HG03103 (cell line): ENCODE data around the gene TTC39C.
"Not testable (repeated sequence)": the region's sequence is repeated elsewhere in the genome, so short reads cannot be mapped to it uniquely, and the experiment has no call there.

Source experiments
- ATAC-seq: cut with Tn5 transposase; IDR thresholded peaks from one replicate; pipeline ENCODE4 v1.9.1; 2021; ENCODE audit warnings: low read depth; ENCODE audit not compliant: unreplicated experiment

The TTC39C gene

DNA sequence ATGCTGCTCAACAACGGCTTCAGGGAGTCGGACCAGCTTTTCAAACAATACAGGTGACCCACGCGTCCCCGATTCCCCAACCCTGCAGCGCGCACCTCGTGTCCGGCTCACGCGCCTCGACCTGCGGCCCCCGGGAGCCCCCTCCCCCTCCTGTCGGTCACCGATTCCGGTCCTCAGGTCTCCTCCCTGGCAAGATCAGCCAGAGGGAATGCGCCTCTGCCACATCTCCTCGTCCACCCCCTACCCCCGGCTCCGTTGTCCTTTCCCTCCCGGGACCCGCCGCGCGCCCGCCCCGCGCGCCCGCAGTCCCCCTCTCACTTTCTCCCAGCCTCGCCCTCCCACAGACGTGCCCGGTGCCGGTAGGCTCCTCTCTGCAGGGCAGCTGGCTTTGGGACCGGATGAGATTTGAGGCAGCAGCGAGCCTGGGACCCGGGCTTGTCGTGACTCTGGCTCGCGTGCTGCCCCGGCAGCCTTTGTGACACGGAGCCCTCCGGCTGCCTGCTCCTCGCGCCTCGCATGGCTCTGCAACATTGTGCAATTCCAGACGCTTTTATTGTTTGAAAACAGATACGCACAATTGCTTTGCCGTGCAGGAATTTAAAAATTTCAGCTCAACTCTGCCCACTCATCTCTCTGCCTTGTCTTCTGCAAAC, 558 bp downstream of the TTC39C start:
- ATAC-seq = no peak

- no peak for ATAC-seq
Measured at GRCh38 chr18:24015639-24016631, 1.4 kb downstream of the TTC39C start.

DNA sequence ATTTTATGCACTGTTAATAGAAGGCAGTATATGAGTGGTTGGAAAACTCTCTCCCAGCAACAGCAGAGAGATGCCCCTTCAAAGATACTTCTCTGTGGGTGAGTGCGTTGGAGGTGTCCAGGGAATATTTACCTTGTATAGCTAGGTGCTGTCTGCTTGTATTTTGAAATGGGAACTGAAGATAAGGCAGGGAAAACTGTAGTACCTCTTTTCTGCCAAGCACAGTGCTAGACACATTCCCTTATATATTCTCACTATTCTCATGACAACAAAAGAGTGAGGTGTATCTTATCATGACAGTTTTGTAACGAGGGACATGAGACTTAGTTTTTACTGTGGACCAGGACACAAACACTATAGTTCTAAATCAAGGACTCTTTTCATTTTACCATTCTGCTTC, 2.1 kb downstream of the TTC39C start:
- ATAC-seq = no peak

- ATAC-seq = no peak
Measured at GRCh38 chr18:24018299-24018886, 3.8 kb downstream of the TTC39C start.

DNA sequence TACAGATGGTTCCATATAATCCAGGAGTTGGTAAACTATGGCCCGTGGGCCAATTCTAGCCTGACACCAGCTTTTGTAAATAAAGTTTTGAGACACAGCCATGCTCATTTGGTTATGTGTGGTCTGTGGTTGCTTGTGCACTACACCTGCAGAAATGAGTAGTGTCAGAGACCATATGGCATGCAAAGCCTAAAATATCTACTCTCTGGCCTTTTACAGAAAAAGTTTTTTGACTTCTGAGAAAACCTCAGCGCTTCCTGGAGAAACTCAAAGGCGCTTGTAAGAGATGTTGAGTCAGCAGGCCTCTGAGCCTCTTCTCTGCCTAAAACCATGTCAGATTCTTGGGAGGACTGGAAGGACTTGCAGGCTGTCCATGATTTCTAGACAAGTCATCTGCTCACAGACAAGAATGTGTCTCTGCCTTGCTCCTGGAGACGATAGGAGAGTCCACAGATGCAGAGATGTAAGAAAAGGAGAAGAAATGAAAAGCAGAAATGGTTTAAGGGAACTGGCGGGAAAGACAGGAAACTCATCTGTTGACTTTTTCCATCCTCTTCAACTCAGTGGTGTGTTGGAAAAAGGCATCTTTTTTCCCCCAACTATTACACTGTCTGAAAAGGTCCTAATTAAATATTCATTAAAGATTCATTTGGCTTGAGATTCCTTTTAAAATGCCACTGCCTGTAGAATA, 5.2 kb downstream of the TTC39C start:
- ATAC-seq = peak; percentile 85

GRCh38 chr18:24021505-24021904, 7.0 kb downstream of the TTC39C start:
- ATAC-seq = no peak

- ATAC-seq = no peak
Measured at GRCh38 chr18:24022161-24022560, 7.6 kb downstream of the TTC39C start.

DNA sequence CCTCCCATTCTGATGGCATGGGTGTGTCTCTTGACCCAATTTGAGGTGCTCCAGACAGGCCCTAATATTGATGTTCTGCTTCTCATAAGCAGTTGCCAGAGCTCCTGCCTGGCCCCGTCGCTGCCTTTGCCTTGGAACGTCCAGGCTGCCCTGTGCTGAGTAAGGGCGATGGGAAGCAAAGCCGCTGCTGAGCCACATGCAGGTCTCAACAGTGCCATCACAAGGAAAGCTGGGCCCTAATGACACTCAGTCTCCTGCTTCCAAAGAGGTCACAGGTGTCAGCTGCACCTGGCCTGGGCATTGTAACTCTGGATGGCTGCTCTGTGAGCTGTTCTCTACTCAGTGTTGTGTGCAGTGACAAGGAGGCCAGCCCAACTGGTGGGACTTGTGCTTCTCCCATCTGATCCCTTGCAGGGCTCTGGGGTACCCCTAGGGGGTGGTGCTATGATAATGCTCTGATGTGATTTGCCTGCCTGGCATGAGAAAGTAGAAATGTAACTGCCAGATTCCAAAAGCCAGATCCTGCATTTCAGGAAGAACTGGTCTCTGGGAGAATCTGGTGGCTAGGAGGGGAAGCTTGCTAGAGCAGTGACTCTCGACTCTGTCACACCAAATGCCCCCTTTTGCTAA, 8.7 kb downstream of the TTC39C start:
- ATAC-seq = no peak

DNA sequence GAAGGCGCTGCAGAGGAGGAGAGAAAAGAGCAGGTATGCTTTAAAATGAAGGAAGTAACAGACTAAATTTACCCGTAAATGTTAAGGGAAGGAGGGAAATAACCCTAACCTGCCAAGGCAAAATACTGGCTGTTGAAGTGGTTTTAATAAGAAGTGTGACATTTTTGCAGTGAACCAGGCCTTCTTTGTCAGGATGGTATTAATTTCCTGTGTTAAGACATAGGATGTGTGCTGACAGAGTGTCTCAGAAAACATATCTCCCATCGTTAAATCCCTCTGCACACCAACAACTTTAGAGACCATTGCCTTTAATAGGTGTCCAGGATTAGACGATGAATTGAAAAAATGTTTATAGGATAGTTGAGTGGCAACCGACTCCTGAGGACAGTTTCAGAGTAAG, 9.9 kb downstream of the TTC39C start:
- ATAC-seq = no peak

DNA sequence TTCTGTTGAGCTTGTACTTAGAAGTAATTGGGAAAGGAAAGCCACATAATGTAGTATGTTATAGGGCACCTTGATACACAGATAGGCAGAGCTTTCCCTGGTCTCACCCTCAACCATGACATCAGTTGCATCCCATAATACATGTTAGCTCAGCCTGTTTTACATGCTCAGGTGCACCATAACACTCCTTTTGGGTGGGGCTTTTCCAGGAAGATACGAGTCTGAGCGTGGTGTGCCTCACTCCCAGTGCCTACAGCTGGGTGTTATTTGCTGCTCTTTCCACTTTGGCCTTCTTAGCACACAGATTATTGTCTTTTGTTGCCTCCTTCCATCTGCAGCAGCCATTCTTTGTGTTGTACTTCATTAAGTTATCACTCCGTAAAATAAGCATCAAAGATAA, 11.9 kb downstream of the TTC39C start:
- no peak for ATAC-seq

DNA sequence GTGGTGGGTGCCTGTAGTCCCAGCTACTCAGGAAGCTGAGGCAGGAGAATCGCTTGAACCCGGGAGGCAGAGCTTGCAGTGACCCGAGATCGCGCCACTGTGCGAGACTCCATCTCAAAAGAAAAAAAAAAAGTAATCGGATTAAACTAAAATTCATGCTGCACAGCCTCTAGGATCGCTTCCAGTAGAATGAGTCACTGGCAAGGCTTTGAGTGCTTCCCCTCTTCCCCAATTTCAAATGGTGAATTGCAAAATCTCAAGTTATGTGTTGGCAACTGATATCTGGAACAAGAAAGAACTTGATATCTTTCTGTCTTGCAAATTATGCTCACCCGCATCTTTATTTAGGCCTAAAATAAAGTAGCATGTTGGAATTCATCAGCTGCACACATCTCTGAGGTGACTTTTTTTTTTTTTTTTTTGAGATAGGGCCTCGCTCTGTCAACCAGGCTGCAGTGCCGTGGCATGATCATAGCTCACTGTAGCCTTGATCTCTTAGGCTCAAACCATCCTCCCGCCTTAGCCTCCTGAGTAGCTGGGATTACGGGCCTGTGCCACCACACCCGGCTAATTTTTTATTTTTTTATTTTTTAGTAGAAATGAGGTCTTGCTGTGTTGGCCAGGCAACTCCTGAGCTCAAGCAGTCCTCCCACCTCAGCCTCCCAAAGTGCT, 12.7 kb downstream of the TTC39C start:
- ATAC-seq = no peak

DNA sequence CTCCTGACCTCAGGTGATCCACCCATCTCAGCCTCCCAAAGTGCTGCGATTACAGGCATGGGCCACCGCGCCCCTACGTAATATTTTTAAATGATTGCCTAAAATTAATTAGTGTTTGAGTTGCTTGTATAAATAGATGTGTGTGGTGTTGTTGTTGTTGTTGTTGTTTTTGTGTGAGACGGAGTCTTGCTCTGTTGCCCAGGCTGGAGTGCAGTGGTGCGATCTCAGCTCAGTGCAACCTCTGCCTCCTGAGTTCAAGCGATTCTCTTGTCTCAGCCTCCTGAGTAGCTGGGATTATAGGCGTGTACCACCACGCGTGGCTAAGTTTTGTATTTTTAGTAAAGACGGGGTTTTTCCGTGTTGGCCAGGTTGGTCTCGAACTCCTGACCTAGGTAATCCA, 14.4 kb downstream of the TTC39C start:
- ATAC-seq = not testable (repeated sequence)

- no peak for ATAC-seq
Measured at GRCh38 chr18:24031318-24031717, 16.8 kb downstream of the TTC39C start.

DNA sequence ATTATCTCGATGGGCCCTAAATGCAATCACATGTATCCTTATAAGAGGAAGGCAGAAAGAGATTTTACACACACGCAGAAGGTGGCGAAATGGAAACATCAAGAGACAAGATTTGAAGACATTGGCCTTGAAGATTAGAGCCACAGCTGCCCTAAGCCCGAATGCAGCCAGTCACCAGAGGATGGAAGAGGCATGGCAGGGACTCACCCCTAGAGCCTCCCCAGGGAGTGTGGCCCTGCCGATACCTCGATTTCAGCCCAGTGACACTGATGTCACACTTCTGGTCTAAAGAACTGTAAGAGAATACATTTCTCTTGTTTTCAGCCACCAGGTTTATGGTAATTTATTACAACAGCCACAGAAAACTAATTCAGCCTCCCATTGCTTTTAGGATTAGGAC, 17.4 kb downstream of the TTC39C start:
- ATAC-seq = peak; percentile 61

GRCh38 chr18:24033641-24034412, 19.3 kb downstream of the TTC39C start:
- no peak for ATAC-seq

DNA sequence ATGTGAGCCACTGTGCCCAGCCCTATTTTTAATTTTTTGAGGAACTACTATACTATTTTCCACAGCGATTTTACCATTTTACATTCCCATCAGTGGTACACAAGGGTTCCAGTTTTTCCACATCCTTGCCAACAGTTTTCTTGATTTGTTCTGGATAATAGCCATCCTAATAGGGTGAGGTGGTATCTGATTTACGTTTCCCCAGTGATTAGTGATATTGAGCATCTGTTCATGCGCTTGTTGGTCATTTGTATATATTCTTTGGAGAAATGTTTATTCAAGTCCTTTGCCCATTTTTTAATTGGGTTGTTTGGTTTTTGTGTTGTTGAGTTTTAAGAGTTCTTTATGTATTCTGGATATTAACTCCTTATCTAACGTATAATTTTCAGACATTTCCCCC, 20.8 kb downstream of the TTC39C start:
- ATAC-seq = no peak

DNA sequence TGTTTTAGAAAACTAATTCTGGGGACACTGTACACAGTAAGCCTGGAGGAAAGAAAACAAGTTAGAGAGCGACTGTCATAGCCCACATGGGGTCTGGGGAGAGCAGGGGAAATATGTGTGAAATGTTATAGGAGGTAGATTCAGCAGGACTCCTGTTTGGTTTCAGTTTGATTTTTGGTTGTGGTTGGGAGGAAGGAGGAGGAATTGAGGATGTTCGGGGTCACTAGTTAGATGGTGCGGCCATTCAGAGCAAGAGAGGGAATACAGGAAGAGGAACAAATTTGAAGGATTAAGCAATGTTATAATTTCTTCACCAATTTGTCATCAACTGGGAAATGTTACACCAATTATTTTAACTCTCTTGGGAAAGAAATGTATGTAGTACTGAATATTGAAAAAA, 25.1 kb downstream of the TTC39C start:
- ATAC-seq = no peak

DNA sequence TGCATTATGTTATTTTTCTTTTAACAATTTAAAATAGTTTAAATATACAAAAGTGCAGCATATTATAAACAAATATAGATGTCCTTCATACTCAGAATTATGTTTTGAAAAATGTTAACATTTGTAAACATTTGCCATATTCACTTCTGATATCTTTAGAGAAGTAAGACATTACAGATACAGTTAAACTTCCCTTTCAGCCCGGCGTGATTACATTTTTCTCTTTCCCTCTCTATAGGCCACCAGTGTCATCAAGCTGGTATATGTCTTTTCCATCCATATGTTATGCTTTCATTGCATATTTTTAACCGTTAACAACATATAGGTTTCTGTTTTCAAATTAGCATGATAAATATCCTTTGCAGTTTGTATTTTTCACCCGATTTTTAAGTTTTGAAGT, 27.1 kb downstream of the TTC39C start:
- no peak for ATAC-seq

DNA sequence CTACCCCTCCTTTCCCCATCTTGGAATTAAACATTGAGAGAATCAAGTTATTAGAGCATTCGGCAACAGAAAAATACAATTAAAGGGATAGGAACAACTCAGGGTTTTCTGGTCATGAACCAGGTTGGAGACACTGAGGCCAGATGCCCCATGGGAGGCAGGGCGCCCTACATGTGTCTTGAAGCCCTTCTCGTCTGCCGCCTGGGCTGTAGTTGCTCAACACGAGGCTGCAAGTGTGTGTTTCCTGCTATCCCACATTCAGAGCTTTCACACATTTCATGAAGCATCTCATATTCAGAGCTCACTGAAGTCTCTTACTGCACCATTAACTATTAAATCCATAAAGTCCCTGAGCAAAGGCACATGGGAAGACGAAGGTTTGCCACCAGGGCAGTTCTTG, 28.8 kb downstream of the TTC39C start:
- ATAC-seq = no peak
